GM12878 (cell line): ENCODE measurements around the gene CMTR2. TPM values are rescaled to one million over a fixed set of nuclear protein-coding genes. Genes with fewer than 3 reads are reported as not detected.

Experiments
- ATAC-seq: fragments of 200-7000 bp; cut with Tn5 transposase; 3 replicates; pipeline ENCODE4 v1.9.1; 2020; ENCODE audit warnings: mild to moderate bottlenecking, moderate library complexity
- BruUV-seq: library from RNA; stranded (reverse); fragments of 400-500 nt; replicated peaks from 2 replicates; lab custom pipeline; 2021; lab: Mats Ljungman, UMichigan
- CTCF ChIA-PET: fragments of 300-600 bp; sonication (Branson Sonifier 250); formaldehyde crosslinking; extraction: SDS; loops from one replicate; lab custom pipeline; 2021; ENCODE audit warnings: inconsistent platforms; lab: Yijun Ruan, JAX
- POLR2A ChIA-PET: fragments of 350-600 bp; formaldehyde crosslinking; extraction: SDS; loops from one replicate; lab custom pipeline; 2021; ENCODE audit warnings: inconsistent platforms; lab: Charles Lee
- RAD21 ChIA-PET: fragments of 300-600 bp; sonication (Branson Sonifier 250); formaldehyde crosslinking; loops from one replicate; lab custom pipeline; 2023; ENCODE audit warnings: antibody characterized with exemption; ENCODE audit not compliant: unreplicated experiment; lab: Charles Lee
- SMC1A ChIA-PET: fragments of 300-600 bp; sonication (Branson Sonifier 250); formaldehyde crosslinking; loops from one replicate; lab custom pipeline; 2023; ENCODE audit not compliant: unreplicated experiment, uncharacterized antibody; lab: Charles Lee
- DNase-seq: peaks from one replicate; pipeline ENCODE4 v3.0.0-alpha.2; 2011; ENCODE audit warnings: low read depth, low spot score
- FAIRE-seq: peaks from 3 replicates; lab custom pipeline; 2011; peaks lifted over from hg19 to GRCh38; lab: Jason Lieb, UNC
- H2AFZ ChIP-seq: 2 replicates; pipeline ENCODE4 v1.6.0; 2011; ENCODE audit warnings: low read depth, low read length, control low read depth; ENCODE audit not compliant: control insufficient read depth
- H3K27ac ChIP-seq: 2 replicates; pipeline ENCODE4 v1.5.1; 2011; ENCODE audit warnings: control low read depth; ENCODE audit not compliant: control insufficient read depth, insufficient read depth
- H3K27me3 ChIP-seq, 2 experiments: replicated peaks in 1 of 2; 2 replicates each; pipeline versions ENCODE4 v1.6.0 to v1.6.1; 2011; ENCODE audit warnings: low read length in 1 of 2; ENCODE audit not compliant: control insufficient read depth in 2 of 2, insufficient read depth in 2 of 2
- H3K36me3 ChIP-seq, 2 experiments: 2 replicates each; pipeline ENCODE4 v1.5.1; 2011; ENCODE audit warnings: low read length in 1 of 2; ENCODE audit not compliant: control insufficient read depth in 2 of 2, insufficient read depth in 2 of 2
- H3K4me1 ChIP-seq: 2 replicates; pipeline ENCODE4 v1.6.1; 2011; ENCODE audit warnings: mild to moderate bottlenecking, low read length, moderate library complexity, mixed read lengths; ENCODE audit not compliant: control insufficient read depth, insufficient read depth
- H3K4me2 ChIP-seq: 2 replicates; pipeline ENCODE4 v1.6.0; 2011; ENCODE audit warnings: control low read depth; ENCODE audit not compliant: control insufficient read depth, insufficient read depth
- H3K4me3 ChIP-seq: fragments of 200-600 bp; sonication (generic); 2 replicates; pipeline ENCODE4 v1.5.1; 2016
- H3K79me2 ChIP-seq: 2 replicates; pipeline ENCODE4 v1.6.0; 2011; ENCODE audit warnings: low read length; ENCODE audit not compliant: control insufficient read depth, insufficient read depth
- H3K9ac ChIP-seq: 2 replicates; pipeline ENCODE4 v1.8.0; 2011; ENCODE audit warnings: low read length, control low read depth, mixed read lengths; ENCODE audit not compliant: control insufficient read depth, insufficient read depth
- H3K9me3 ChIP-seq: replicated peaks from 3 replicates; pipeline ENCODE4 v1.5.1; 2011; ENCODE audit warnings: mild to moderate bottlenecking, low read length; ENCODE audit not compliant: control insufficient read depth, insufficient read depth
- H4K20me1 ChIP-seq: 2 replicates; pipeline ENCODE4 v1.6.0; 2011; ENCODE audit not compliant: control insufficient read depth, insufficient read depth
- ATF7 ChIP-seq: fragments of 450-650 bp; IDR thresholded peaks from 2 replicates; pipeline ENCODE4 v1.6.1; 2016; ENCODE audit warnings: low read depth, mild to moderate bottlenecking
- BRCA1 ChIP-seq: IDR thresholded peaks from 2 replicates; pipeline ENCODE4 v1.6.1; 2011; ENCODE audit warnings: low read depth, low read length, improper control_type of control experiment
- CBX5 ChIP-seq: sonication (generic); IDR thresholded peaks from 2 replicates; pipeline ENCODE4 v1.6.1; 2016; ENCODE audit warnings: low read depth, moderate library complexity, mild to moderate bottlenecking, inconsistent platforms
- E4F1 ChIP-seq: fragments of 450-650 bp; IDR thresholded peaks from 2 replicates; pipeline ENCODE4 v1.6.1; 2018; ENCODE audit warnings: borderline replicate concordance, mild to moderate bottlenecking; ENCODE audit not compliant: partially characterized antibody
- EED ChIP-seq: sonication (generic); IDR thresholded peaks from 2 replicates; pipeline ENCODE4 v1.6.1; 2016; ENCODE audit warnings: antibody characterized with exemption, low read depth
- FOXK2 ChIP-seq: fragments of 450-650 bp; IDR thresholded peaks from 2 replicates; pipeline ENCODE4 v1.6.1; 2017; ENCODE audit warnings: mild to moderate bottlenecking, moderate library complexity
- MYC ChIP-seq: IDR thresholded peaks from 2 replicates; pipeline ENCODE4 v1.6.1; 2011; ENCODE audit warnings: mild to moderate bottlenecking, low read length, moderate library complexity, inconsistent platforms; ENCODE audit not compliant: insufficient read depth, insufficient replicate concordance, insufficient read length, severe bottlenecking
- NFYA ChIP-seq: IDR thresholded peaks from 2 replicates; pipeline ENCODE4 v1.6.1; 2011; ENCODE audit warnings: low read depth, mild to moderate bottlenecking, low read length, improper control_type of control experiment, borderline replicate concordance
- NR2F1 ChIP-seq: fragments of 450-650 bp; conservative IDR thresholded peaks from 2 replicates; pipeline ENCODE4 v1.6.1; 2017; ENCODE audit warnings: mild to moderate bottlenecking
- PBX3 ChIP-seq: IDR thresholded peaks from 2 replicates; pipeline ENCODE4 v1.6.1; 2011; ENCODE audit warnings: mild to moderate bottlenecking, low read depth, low read length, moderate library complexity; ENCODE audit not compliant: insufficient replicate concordance
- REST ChIP-seq: IDR thresholded peaks from 2 replicates; pipeline ENCODE4 v1.6.1; 2012; ENCODE audit warnings: mild to moderate bottlenecking, low read depth, low read length
- SUPT20H ChIP-seq: IDR thresholded peaks from 2 replicates; pipeline ENCODE4 v1.6.1; 2011; ENCODE audit warnings: low read depth, mild to moderate bottlenecking, low read length, moderate library complexity, borderline replicate concordance; ENCODE audit not compliant: control insufficient read depth
- TCF7 ChIP-seq: IDR thresholded peaks from 2 replicates; pipeline ENCODE4 v1.6.1; 2014; ENCODE audit warnings: antibody characterized with exemption, borderline replicate concordance
- WGBS: methylation state at CpG from one replicate; pipeline ENCODE4 v1.1.6; 2016; ENCODE audit warnings: low lambda C conversion rate; ENCODE audit not compliant: insufficient replicate concordance, insufficient coverage; ENCODE audit errors: missing lambda C conversion rate; 5-methylcytosine and 5-hydroxymethylcytosine counted together
- in situ Hi-C: fragments of 300-500 bp; cut with MboI; formaldehyde crosslinking; loops from 9 replicates; pipeline ENCODE4 v1.14.3; 2018; ENCODE audit warnings: mixed read lengths
- intact Hi-C: fragments of 100-400 bp; cut with micrococcal nuclease; formaldehyde crosslinking; loops from one replicate; pipeline ENCODE4 v1.14.2; 2022; ENCODE audit not compliant: unreplicated experiment
- polyA plus RNA-seq, 11 experiments: library from polyadenylated mRNA; depleted of rRNA in 4 of 11; unstranded in 6 of 11; stranded (reverse) in 5 of 11; fragments of >200 nt; fragmentation: Nextera tagmentation in 4 of 11; fragmentation: Illumina TruSeq in 1 of 11; extraction: Ambion mirVana in 4 of 11; extraction: Trizol in 1 of 11; gene quantifications; 1 replicate in 1 of 11; 2 replicates in 10 of 11; pipeline versions ENCODE4 v1.2.1 to v1.2.3, GENCODE V29; 2011 to 2016; ENCODE audit warnings: inconsistent platforms in 2 of 11, missing spikeins in 2 of 11, low read depth in 1 of 11
- total RNA-seq, 4 experiments: library from RNA; depleted of rRNA in 3 of 4; stranded (reverse); fragments of >200 nt in 3 of 4; fragmentation: Illumina TruSeq in 1 of 4; extraction: Trizol in 1 of 4; gene quantifications; 2 replicates each; pipeline versions ENCODE4 v1.2.1 to v1.2.3, GENCODE V29; 2013 to 2021
- TF ChIP-seq, protein P1 (sequence below): fragments of 450-650 bp; IDR thresholded peaks from 2 replicates; pipeline ENCODE4 v1.6.1; 2017; ENCODE audit warnings: borderline replicate concordance

The CMTR2 gene
- total and polyA plus RNA-seq, 10 of the 15 experiments (the other 5 are each of a cell fraction or from before 2014, with no cell fraction given): 6.5 to 37.0 (median 20.9) TPM

DNA sequence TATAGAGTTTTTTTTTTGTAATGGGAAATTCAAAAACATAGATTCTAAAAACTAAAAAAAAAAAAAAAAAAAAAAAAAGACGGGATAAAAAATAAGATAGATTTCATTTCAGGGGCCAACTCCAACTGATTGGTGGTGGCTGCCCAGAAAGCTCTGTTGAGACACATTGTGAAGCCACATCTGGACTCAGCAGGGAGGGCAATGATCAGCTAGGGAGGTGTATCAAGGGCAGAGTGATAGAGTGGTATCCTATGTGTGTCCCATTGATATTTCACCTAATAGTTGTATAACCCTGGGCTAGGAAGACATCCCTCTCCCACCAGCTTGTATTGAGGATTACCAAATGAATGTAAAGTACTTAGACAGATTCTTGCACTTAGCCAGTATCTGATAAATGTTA is 6.7 kb upstream of the CMTR2 start (continued):
- no peak for TF ChIP-seq SUPT20H

DNA sequence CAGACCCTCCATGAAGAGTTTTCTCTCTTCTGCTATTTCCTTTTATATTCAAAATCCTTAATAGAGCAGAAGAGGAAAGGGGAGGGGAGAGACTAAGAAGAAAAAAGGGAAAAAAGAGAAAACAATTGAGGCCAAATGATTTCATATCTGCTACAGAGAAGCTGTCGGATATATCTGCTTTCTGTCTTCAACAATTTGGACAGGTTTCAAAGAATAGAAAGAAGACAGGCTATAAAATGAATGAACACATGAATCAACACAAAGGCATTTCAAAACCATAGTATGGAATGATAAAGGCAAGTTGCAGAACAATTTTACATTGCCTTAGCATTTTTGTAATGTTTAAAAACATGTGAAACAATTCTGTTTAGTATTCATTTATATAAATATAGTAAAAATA is 4.7 kb upstream of the CMTR2 start:
- ATAC-seq (no peak), DNase-seq (no peak), FAIRE-seq (no peak)
- Histone ChIP-seq H3K4me1 (peaks cover 4% of the 10 kb centered on the region; the same call in 1 of the 2 replicates), H3K4me3 (no peak overlapping the region), H3K36me3 (no peaks in the 10 kb centered on the region), H3K4me2 (no peak overlapping the region), H3K27ac (no peak overlapping the region), H4K20me1 (no peaks in the 10 kb centered on the region), H3K9me3 (no peaks in the 10 kb centered on the region; the same call in 2 of the 3 replicates), H3K9ac (no peak overlapping the region), H3K27me3 (no peaks in the 10 kb centered on the region), H3K79me2 (peaks cover 2% of the 10 kb centered on the region), H2AFZ (no peak overlapping the region)
- 43% methylated on average over 1 of the region's 1 CpG for WGBS
- intact Hi-C loops (no loop called here), in situ Hi-C loops (no loop called here)
- ChIA-PET RAD21 (no interaction called here), CTCF (no interaction called here), SMC1A (no interaction called here), POLR2A (no interaction called here)
- BruUV-seq: no TSS peak
- TF ChIP-seq, protein P1, sequence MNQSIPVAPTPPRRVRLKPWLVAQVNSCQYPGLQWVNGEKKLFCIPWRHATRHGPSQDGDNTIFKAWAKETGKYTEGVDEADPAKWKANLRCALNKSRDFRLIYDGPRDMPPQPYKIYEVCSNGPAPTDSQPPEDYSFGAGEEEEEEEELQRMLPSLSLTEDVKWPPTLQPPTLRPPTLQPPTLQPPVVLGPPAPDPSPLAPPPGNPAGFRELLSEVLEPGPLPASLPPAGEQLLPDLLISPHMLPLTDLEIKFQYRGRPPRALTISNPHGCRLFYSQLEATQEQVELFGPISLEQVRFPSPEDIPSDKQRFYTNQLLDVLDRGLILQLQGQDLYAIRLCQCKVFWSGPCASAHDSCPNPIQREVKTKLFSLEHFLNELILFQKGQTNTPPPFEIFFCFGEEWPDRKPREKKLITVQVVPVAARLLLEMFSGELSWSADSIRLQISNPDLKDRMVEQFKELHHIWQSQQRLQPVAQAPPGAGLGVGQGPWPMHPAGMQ: no peak
- TF ChIP-seq MYC (no peak), CBX5 (no peak), BRCA1 (no peak), EED (no peak), REST (no peak), NR2F1 (no peak), NFYA (no peak), FOXK2 (no peak), TCF7 (no peak), E4F1 (no peak), PBX3 (no peak), ATF7 (no peak)
